ENCODE data around the gene GPR153.

DNA sequence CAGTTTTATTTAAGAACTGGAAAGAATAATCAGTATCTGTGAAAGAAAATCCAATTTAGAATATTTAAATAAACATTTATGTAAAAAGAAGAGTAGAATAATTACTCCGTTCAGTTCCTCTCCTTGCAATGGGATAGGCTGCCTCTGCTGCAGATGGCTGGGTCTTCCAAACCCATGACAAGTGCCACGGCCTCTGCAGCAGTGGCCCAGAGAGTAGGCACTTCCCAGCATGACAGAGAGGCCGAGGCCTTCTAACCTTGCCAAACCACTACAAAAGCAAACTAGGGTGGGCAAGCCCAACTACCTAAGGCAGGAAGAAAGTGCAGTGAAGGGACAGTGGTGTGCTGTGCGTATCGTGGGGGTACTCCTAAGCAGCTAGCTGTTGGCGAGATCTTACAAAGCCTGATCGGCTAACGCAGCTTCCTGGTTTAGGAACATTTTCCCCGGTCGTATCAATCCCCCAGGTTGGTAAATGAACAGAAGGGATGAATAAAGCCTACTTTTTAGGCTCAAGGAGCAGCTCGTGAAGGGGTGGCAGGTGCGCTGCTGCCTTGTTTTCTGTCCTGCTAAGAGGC lies 39.6 kb downstream of the GPR153 start:
- TF ChIP-seq, protein P1, sequence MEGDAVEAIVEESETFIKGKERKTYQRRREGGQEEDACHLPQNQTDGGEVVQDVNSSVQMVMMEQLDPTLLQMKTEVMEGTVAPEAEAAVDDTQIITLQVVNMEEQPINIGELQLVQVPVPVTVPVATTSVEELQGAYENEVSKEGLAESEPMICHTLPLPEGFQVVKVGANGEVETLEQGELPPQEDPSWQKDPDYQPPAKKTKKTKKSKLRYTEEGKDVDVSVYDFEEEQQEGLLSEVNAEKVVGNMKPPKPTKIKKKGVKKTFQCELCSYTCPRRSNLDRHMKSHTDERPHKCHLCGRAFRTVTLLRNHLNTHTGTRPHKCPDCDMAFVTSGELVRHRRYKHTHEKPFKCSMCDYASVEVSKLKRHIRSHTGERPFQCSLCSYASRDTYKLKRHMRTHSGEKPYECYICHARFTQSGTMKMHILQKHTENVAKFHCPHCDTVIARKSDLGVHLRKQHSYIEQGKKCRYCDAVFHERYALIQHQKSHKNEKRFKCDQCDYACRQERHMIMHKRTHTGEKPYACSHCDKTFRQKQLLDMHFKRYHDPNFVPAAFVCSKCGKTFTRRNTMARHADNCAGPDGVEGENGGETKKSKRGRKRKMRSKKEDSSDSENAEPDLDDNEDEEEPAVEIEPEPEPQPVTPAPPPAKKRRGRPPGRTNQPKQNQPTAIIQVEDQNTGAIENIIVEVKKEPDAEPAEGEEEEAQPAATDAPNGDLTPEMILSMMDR (IDR thresholded peaks at IDR 0.05): no peak
- TF ChIP-seq POLR2A (IDR thresholded peaks at IDR 0.05) (no peak), POLR2AphosphoS5 (IDR thresholded peaks at IDR 0.05) (no peak), EP300 (IDR thresholded peaks at IDR 0.05) (no peak)

Measured in suprapubic skin (tissue), 4 donors.